NCI-H2227 (cell line): ENCODE results near the gene MRGPRF.

Source experiments
- DNase-seq: peaks from one replicate; lab custom pipeline; 2025; ENCODE audit not compliant: unreplicated experiment; lab: John Stamatoyannopoulos, UW

Gene MRGPRF

GRCh38 chr11:69050592-69051380 lies 37.7 kb upstream of the MRGPRF start:
- DNase-seq, result no peak

GRCh38 chr11:69049490-69049867 lies 36.4 kb upstream of the MRGPRF start:
- DNase-seq, result peak; percentile 32

- DNase-seq, result peak; percentile 98
Observed at GRCh38 chr11:69048694-69049489, 35.8 kb upstream of the MRGPRF start, which contains the start of gene TPCN2. TSS of gene TPCN2 (plus strand) at chr11:69048932. CDS start at chr11:69048998, 66 bp downstream.

- DNase-seq, result no peak
Observed at GRCh38 chr11:69048031-69048693, 35.1 kb upstream of the MRGPRF start.

- DNase-seq, result peak; percentile 59
Observed at GRCh38 chr11:69044111-69045013, 31.3 kb upstream of the MRGPRF start.

- peak; percentile 22 for DNase-seq
Observed at GRCh38 chr11:69041516-69041915, 28.5 kb upstream of the MRGPRF start.

GRCh38 chr11:69040581-69041260 lies 27.7 kb upstream of the MRGPRF start:
- DNase-seq, result no peak

GRCh38 chr11:69040051-69040450 lies 27.0 kb upstream of the MRGPRF start:
- no peak for DNase-seq

- DNase-seq, result no peak
Observed at GRCh38 chr11:69039501-69039900, 26.5 kb upstream of the MRGPRF start.

GRCh38 chr11:69037544-69037943 lies 24.5 kb upstream of the MRGPRF start:
- DNase-seq, result no peak

GRCh38 chr11:69037074-69037473 lies 24.0 kb upstream of the MRGPRF start:
- no peak for DNase-seq

- DNase-seq, result no peak
Observed at GRCh38 chr11:69035946-69036340, 22.9 kb upstream of the MRGPRF start.

- no peak for DNase-seq
Observed at GRCh38 chr11:69035150-69035945, 22.3 kb upstream of the MRGPRF start.

GRCh38 chr11:69034123-69034867 lies 21.2 kb upstream of the MRGPRF start:
- no peak for DNase-seq

- no peak for DNase-seq
Observed at GRCh38 chr11:69033431-69033830, 20.4 kb upstream of the MRGPRF start.

- DNase-seq, result no peak
Observed at GRCh38 chr11:69032833-69033232, 19.8 kb upstream of the MRGPRF start.

GRCh38 chr11:69030301-69030700 lies 17.3 kb upstream of the MRGPRF start:
- no peak for DNase-seq

- DNase-seq, result peak; percentile 23
Observed at GRCh38 chr11:69027704-69028372, 14.8 kb upstream of the MRGPRF start.
